ENCODE results near the gene RASGRP3.

DNA sequence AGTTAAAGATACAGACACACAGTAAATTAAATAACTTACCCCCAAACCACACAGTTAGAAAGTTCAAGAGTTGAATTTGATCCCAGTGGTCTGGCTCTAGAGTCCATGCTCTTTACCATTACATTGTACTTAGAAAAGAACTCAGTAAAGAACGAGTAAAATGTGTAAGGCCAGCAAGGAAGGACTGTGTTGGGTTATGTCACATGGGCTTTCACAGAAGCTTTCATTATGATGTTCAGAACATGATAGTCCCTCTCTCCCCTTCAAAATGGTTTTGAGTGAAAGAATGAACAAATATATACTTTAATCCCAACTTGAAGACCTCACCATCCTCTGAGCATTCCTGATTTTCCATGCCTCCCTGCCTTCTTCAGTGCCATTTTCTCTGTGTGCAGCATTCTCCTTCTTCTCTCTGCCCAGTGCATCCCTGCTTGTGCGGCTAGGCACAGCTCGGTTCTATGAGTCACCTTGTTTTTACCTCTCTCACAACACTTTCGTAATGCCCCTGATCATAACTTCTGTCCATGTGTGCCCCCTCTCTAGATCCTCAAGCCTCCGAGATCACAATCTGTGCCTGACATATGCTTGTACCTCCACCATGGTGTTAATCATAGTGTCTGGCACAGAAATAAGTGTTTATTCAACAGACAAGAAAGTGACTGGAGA lies 22.0 kb downstream of the RASGRP3 start:
- TF ChIP-seq GATA2 (IDR thresholded peaks at IDR 0.05; ENCODE audit: low read depth, low read length) = no peak
- no peak for TF ChIP-seq GATA3 (IDR thresholded peaks at IDR 0.05; ENCODE audit: low read depth, low read length)

Measured in SH-SY5Y (cell line).